ENCODE data around the gene PHACTR3.

PHACTR3 gene

GRCh38 chr20:59742351-59743095 is 138.2 kb downstream of the PHACTR3 start:
- FAIRE-seq (no peak), DNase-seq (ENCODE audit: extremely low spot score, insufficient read length, low read depth) (no peak)

GRCh38 chr20:59743308-59743707 is 139.0 kb downstream of the PHACTR3 start:
- DNase-seq (ENCODE audit: extremely low spot score, insufficient read length, low read depth) (no peak), FAIRE-seq (no peak)

- no peak for FAIRE-seq
- DNase-seq (ENCODE audit: extremely low spot score, insufficient read length, low read depth): no peak
These were observed 139.6 kb downstream of the PHACTR3 start for GRCh38 chr20:59743767-59744485.

GRCh38 chr20:59744756-59745155 is 140.4 kb downstream of the PHACTR3 start:
- no peak for FAIRE-seq
- no peak for DNase-seq (ENCODE audit: extremely low spot score, insufficient read length, low read depth)

GRCh38 chr20:59745201-59745600 is 140.9 kb downstream of the PHACTR3 start:
- no peak for DNase-seq (ENCODE audit: extremely low spot score, insufficient read length, low read depth)
- FAIRE-seq: no peak

- FAIRE-seq: no peak
These were observed 141.4 kb downstream of the PHACTR3 start for GRCh38 chr20:59745716-59746115.

GRCh38 chr20:59746155-59746554 is 141.8 kb downstream of the PHACTR3 start:
- DNase-seq (ENCODE audit: extremely low spot score, insufficient read length, low read depth) (no peak), FAIRE-seq (no peak)

More at GRCh38 chr20:59745716-59746115, 141.4 kb downstream of the PHACTR3 start:
- DNase-seq (ENCODE audit: extremely low spot score, insufficient read length, low read depth): no peak

- no peak for FAIRE-seq
These were observed 143.6 kb downstream of the PHACTR3 start for GRCh38 chr20:59747671-59748515.

GRCh38 chr20:59748619-59749191 is 144.4 kb downstream of the PHACTR3 start:
- FAIRE-seq: no peak

More at GRCh38 chr20:59747671-59748515, 143.6 kb downstream of the PHACTR3 start:
- no peak for DNase-seq (ENCODE audit: extremely low spot score, insufficient read length, low read depth)

GRCh38 chr20:59749301-59749700 is 145.0 kb downstream of the PHACTR3 start:
- FAIRE-seq (no peak), DNase-seq (ENCODE audit: extremely low spot score, insufficient read length, low read depth) (no peak)

More at GRCh38 chr20:59748619-59749191, 144.4 kb downstream of the PHACTR3 start:
- DNase-seq (ENCODE audit: extremely low spot score, insufficient read length, low read depth): no peak

GRCh38 chr20:59750209-59750840 is 146.0 kb downstream of the PHACTR3 start:
- FAIRE-seq (no peak), DNase-seq (ENCODE audit: extremely low spot score, insufficient read length, low read depth) (no peak)

- peak; percentile 66 for FAIRE-seq
- peak; percentile 73 for DNase-seq (ENCODE audit: extremely low spot score, insufficient read length, low read depth)
These were observed 146.9 kb downstream of the PHACTR3 start for GRCh38 chr20:59751075-59751711.

- peak; percentile 83 for FAIRE-seq
- DNase-seq (ENCODE audit: extremely low spot score, insufficient read length, low read depth): peak; percentile 70
These were observed 147.8 kb downstream of the PHACTR3 start for GRCh38 chr20:59752101-59752586.

GRCh38 chr20:59752704-59753460 is 148.5 kb downstream of the PHACTR3 start:
- no peak for FAIRE-seq
- DNase-seq (ENCODE audit: extremely low spot score, insufficient read length, low read depth): no peak

GRCh38 chr20:59753836-59754235 is 149.5 kb downstream of the PHACTR3 start:
- no peak for FAIRE-seq

GRCh38 chr20:59754551-59754950 is 150.2 kb downstream of the PHACTR3 start:
- no peak for FAIRE-seq
- DNase-seq (ENCODE audit: extremely low spot score, insufficient read length, low read depth): no peak

More at GRCh38 chr20:59753836-59754235, 149.5 kb downstream of the PHACTR3 start:
- no peak for DNase-seq (ENCODE audit: extremely low spot score, insufficient read length, low read depth)

GRCh38 chr20:59756241-59756640 is 151.9 kb downstream of the PHACTR3 start:
- FAIRE-seq (no peak), DNase-seq (ENCODE audit: extremely low spot score, insufficient read length, low read depth) (no peak)

GRCh38 chr20:59764037-59764436 is 159.7 kb downstream of the PHACTR3 start:
- no peak for FAIRE-seq
- no peak for DNase-seq (ENCODE audit: extremely low spot score, insufficient read length, low read depth)
